HG03060 (cell line): Measurements from ENCODE around the gene ARPC5.
"Not testable (repeated sequence)": the region's sequence is repeated elsewhere in the genome, so short reads cannot be mapped to it uniquely, and the experiment has no call there.

Experiments used
- ATAC-seq: cut with Tn5 transposase; IDR thresholded peaks from one replicate; pipeline ENCODE4 v1.9.1; 2021; ENCODE audit warnings: low read depth, moderate number of reproducible peaks; ENCODE audit not compliant: unreplicated experiment

Gene ARPC5

DNA sequence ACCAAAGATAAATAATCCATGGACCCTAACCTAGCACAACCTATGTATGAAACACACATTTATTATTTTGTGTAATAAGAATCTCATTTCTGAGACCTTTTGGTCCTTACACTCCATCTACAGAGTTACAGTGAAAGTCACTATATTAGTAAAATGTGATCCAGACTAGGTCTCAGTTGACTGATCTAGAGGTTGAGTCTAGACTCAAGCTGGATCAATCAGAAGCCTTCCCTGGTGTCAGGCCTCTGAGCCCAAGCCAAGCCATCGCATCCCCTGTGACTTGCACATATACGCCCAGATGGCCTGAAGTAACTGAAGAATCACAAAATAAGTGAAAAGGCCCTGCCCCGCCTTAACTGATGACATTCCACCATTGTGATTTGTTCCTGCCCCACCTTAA, 22.6 kb downstream of the ARPC5 start:
- not testable (repeated sequence) for ATAC-seq

GRCh38 chr1:183612407-183612806, 23.2 kb downstream of the ARPC5 start:
- no peak for ATAC-seq

DNA sequence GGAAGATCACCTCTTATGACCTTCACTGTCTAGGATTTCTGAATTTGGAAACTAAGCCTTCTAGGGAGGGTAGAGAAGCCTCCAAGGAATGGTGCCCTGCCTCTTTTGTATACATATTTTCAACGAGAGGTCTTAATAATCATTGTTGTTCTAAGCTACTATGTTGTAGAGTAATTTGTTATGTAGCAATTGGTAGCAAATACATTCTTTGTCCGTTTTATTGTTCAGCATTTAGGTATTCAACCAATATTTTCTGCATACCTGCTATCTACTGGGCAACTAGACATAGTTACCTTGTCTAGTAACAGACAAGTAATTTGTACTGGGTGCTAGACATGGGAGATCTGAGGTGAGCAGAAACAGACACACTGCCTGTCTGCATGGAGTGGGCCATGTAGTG, 24.6 kb downstream of the ARPC5 start:
- ATAC-seq: no peak

- ATAC-seq: no peak
Observed at GRCh38 chr1:183609759-183610452, 25.7 kb downstream of the ARPC5 start.

GRCh38 chr1:183609313-183609712, 26.3 kb downstream of the ARPC5 start:
- ATAC-seq: no peak

DNA sequence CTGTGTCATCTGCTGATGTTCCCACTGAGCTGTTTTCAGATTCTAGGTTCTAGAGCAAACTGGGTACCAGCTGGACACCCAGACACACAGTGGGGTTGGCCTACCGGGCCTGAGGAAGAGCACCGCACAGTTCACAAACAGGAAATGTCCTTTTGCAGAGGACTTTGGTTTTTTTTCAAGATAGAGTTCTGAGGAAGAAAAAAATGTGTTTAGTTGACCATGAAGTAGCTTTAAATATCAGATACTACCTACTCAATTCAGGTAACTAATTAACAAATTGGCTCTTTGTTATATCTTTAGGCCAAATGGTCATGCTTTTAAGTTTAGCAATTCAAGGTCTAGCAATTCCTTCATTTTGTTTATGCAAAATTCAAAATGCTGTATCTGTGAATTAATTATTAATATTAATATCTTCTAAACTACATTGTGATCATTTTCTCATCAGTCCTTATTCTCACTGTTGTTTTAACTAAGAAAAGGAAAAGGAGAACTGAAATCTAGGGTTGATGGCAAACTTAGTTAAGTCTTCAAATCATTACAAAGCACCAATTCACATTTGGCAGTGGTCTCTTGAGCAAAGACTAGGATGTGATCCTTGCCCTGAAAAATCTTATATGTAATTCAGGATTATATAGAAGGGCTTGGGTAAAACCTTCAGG, 28.1 kb downstream of the ARPC5 start:
- no peak for ATAC-seq

- no peak for ATAC-seq
Observed at GRCh38 chr1:183605904-183606303, 29.7 kb downstream of the ARPC5 start.

DNA sequence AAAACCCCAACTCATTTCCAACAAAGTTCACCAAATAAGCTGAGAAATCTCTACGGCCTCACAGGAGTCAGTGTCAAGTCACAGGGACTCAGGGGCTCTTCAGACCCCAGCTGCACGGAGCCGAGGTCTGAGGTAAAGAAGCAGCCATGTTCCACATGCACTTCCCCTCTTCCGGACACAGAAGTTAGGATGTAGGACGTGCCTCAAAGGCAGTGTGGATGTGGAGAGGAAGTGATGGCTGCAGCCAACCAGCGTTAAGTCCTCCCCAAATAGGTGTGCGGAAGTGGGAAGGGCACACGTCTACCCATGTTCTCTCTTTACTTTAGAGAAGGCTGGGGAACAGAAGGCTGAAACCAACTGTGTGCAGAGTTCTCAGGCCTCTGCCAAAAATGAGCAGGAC, 30.8 kb downstream of the ARPC5 start:
- no peak for ATAC-seq

- peak; percentile 35 for ATAC-seq
Observed at GRCh38 chr1:183604038-183604808, 31.4 kb downstream of the ARPC5 start.

- no peak for ATAC-seq
Observed at GRCh38 chr1:183602510-183602909, 33.1 kb downstream of the ARPC5 start.

GRCh38 chr1:183600634-183601033, 34.9 kb downstream of the ARPC5 start:
- ATAC-seq: no peak

DNA sequence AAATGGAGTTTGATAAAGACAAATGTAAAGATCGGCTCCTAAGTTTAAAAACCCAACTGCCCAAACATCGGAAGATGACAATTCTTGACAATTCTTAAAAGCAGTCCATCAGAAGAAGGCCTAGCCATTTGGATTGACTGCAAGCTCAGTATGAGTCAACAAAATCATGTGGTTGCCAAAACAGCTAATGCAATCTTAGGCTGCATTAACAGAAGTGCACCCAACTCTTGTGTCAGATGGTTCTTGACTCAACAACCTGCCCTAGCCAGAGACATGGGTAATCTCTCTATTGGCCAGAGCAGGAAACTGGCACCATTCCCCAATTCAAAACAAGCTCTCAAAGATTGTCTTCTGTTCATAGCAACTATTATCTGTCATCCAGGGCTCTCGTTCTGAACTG, 35.4 kb downstream of the ARPC5 start:
- ATAC-seq: no peak

GRCh38 chr1:183598386-183598785, 37.2 kb downstream of the ARPC5 start:
- ATAC-seq: no peak

DNA sequence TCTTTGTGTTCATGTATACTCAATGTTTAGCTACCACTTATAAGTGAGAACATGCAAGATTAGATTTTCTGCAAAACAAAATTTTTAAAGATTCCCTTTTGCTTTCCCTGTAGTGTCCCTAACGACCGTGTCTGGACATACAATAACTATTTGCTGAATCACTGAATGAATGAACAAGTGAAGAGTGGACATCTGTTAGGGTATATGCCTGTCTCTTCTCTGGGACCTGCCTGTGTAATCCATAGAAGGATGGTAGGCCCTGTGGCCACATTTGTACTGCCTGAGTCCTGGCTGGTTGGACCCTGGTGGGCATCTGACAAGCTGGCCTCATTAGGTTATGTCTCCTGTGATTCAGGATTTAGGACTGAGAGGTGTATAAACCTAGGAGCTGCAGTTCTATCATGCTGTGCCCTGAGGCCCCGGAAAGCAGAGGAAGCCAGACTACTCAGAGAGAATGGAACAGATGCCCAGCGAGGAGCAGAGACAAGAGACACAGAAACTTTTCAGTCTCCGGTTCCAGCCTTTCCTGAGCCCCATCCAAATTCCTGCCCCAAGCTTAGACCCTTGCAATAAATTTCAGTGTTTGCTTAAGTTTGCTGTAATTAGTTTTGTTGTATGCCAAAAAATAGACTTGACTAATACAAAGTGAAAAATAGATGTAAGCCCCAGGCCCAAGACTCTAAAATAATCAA, 37.8 kb downstream of the ARPC5 start:
- no peak for ATAC-seq

- no peak for ATAC-seq
Observed at GRCh38 chr1:183596500-183596899, 39.1 kb downstream of the ARPC5 start.

- no peak for ATAC-seq
Observed at GRCh38 chr1:183595537-183595936, 40.0 kb downstream of the ARPC5 start.

GRCh38 chr1:183593356-183593755, 42.2 kb downstream of the ARPC5 start:
- peak; percentile 49 for ATAC-seq

- ATAC-seq: no peak
Observed at GRCh38 chr1:183592733-183593132, 42.9 kb downstream of the ARPC5 start.

DNA sequence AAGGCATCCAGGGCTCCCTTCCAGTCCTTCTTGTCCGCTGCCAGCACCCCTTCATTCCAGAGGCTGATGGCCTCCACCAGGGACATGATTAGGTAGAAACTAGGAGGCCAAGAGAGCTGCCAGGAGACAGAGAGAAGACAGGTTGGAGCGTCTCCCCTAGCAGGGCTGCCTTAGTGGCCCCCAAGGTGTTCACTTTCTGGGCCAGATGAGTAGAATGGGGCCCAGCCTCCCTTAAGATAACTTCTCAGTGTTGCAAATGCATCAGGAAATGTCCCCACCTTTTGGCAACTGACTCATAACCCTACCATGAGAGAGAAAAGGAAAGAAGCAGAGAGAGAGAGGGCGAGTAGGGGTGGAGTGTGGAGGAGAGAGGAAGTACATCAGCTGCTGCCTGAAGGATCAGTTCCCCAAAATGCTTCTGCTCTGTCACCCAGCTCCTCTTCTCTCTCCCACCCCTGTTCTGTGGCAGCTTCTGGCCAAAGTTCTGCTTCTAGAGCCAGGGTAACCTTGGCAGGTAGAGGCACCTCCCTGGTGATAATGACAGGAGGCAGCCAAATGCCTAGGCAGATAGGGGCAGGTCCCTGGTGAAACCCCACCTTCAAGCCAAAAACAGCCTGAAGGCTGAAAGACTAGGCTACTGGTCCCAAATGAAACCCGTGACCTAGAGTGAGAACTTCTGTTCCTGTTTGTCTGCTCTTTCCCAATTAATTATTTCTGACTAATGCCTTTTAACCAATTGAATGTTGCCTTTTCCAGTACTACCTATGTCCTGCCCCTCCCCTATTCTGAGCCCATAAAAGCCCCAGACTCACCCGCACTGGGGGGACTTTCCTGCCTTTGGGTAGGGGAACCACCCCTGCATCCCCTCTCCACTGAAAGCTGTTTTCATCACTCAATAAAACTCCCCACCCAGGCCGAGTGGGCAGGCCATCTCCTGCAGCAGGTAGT, 45.1 kb downstream of the ARPC5 start, which contains the start of gene NCF2:
NCF2 (minus strand) TSS at position 216 of the 948 bp plus-strand sequence; CDS start at position 86, 130 bp downstream.
- peak; percentile 62 for ATAC-seq

DNA sequence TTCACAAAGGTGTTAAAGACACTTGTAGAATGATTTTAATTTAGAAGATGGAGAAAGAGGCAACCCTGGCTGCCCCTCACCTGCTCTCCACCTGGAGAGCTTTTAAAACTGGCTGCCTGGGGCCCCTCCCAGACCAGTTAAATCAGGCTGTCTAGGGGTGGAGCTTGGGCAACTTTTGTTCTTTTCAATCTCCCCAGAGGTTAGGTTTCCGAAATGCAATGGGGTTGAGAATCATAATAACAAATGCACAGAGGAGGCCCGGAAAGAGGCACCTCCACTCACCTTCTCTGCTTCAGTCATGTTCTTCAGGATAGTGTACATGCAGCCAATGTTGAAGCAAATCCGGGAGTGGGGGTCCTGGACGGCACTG, 45.7 kb downstream of the ARPC5 start:
- ATAC-seq: no peak
